Ishikawa (cell line): ENCODE data around the gene PYGO2.
A peak's percentile ranks its signal among the peaks of the same experiment; 100 is the strongest.
"Not testable (repeated sequence)": the region's sequence is repeated elsewhere in the genome, so short reads cannot be mapped to it uniquely, and the experiment has no call there.

Experiments
- CREB1 ChIP-seq: IDR thresholded peaks from 2 replicates; pipeline ENCODE4 v1.6.1; 2012; ENCODE audit warnings: low read depth
- EGR1 ChIP-seq: IDR thresholded peaks from 2 replicates; pipeline ENCODE4 v1.6.1; 2012
- EP300 ChIP-seq: IDR thresholded peaks from 2 replicates; pipeline ENCODE4 v1.6.1; 2012; ENCODE audit warnings: borderline replicate concordance
- RAD21 ChIP-seq: IDR thresholded peaks from 2 replicates; pipeline ENCODE4 v1.6.1; 2012; ENCODE audit warnings: low read depth
- TAF1 ChIP-seq: IDR thresholded peaks from 2 replicates; pipeline ENCODE4 v1.6.1; 2012; ENCODE audit warnings: low read depth, mild to moderate bottlenecking
- TCF12 ChIP-seq: IDR thresholded peaks from 2 replicates; pipeline ENCODE4 v1.6.1; 2012; ENCODE audit warnings: low read depth
- TEAD4 ChIP-seq: IDR thresholded peaks from 2 replicates; pipeline ENCODE4 v1.6.1; 2012
- USF1 ChIP-seq: IDR thresholded peaks from 2 replicates; pipeline ENCODE4 v1.6.1; 2012
- ZBTB7A ChIP-seq: IDR thresholded peaks from 2 replicates; pipeline ENCODE4 v1.6.1; 2012; ENCODE audit warnings: low read depth
- TF ChIP-seq, protein P1 (sequence below): IDR thresholded peaks from 2 replicates; pipeline ENCODE4 v1.6.1; 2012

DNA sequence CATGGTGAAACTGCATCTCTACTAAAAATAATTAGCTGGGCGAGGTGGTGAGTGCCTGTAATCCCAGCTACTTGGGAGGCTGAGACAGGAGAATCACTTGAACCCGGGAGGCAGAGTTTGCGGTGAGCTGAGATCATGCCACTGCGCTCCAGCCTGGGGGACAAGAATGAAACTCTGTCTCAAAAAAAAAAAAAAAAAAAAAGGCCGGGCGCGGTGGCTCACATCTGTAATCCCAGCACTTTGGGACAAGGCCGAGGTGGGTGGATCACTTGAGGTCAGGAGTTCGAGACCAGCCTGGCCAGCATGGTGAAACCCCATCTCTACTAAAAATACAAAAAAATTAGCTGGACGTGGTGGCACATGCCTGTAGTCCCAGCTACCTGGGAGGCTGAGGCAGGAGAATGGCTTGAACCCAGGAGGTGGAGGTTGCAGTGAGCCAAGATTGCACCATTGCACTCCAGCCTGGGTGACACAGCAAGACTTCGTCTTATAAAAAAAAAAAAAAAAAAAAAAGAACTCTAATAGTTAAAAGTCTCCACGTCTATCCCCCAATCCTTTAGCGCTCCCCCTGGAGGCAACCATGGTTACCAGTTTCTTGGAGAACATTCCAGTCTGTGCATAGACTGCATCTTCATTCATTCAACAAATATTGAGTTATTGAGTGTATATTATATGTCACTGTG lies 33.9 kb upstream of the PYGO2 start:
- TF ChIP-seq TCF12, CREB1, TAF1, EP300, EGR1, ZBTB7A, USF1: not testable (repeated sequence)
- TF ChIP-seq, protein P1, sequence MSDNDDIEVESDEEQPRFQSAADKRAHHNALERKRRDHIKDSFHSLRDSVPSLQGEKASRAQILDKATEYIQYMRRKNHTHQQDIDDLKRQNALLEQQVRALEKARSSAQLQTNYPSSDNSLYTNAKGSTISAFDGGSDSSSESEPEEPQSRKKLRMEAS = not testable (repeated sequence)
- peak; percentile 33; the same call in 1 of the 2 replicates for TF ChIP-seq RAD21
- TF ChIP-seq TEAD4 = 0 out of 2 replicates have a peak, but pooled peaks have one; percentile 29
